Gastrocnemius medialis (tissue), 4 donors: Measurements from ENCODE around the gene STAC2.

Experiments
- POLR2A ChIP-seq, 2 donors: fragments of 450-650 bp; IDR thresholded peaks; one replicate each; pipeline ENCODE4 v1.6.1; 2017; ENCODE audit warnings: antibody characterized with exemption in 2 of 2, mild to moderate bottlenecking in 2 of 2, moderate library complexity in 2 of 2
- TF ChIP-seq, protein P1 (sequence below), 5 experiments: fragments of 450-650 bp in 3 of 5; fragments of 200-600 bp in 2 of 5; sonication (generic) in 2 of 5; IDR thresholded peaks in 4 of 5; conservative IDR thresholded peaks in 1 of 5; 1 replicate in 4 of 5; 2 replicates in 1 of 5; pipeline ENCODE4 v1.5.1; 2016 to 2019; ENCODE audit warnings: antibody characterized with exemption in 5 of 5, mild to moderate bottlenecking in 3 of 5, moderate library complexity in 3 of 5

DNA sequence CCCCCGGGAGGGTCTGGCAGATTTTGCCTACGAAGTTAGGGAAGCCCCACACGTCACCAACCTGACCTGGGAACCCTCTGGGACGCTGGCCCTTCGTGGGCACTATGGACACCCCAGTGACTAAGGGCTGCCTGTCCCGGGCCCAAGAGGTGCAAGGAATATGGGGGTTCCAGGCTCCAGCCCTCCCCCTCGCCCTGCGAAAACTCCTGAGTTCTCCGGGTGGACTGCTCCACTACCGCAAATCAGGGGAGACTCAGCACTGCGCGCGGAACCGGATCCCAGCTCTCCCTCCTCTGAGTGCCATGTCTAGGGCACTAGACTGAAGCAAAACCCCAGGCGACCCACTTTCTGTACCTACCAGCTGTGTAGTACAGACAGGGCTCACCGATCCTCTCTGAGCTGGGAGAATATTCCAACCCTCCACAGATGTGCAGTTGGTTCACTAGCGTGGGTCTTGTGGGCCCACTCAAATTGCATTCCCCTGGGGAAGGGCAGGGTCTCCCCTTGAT is 59.9 kb downstream of the STAC2 start, which contains the start of gene ARL5C:
- TF ChIP-seq, protein P1, sequence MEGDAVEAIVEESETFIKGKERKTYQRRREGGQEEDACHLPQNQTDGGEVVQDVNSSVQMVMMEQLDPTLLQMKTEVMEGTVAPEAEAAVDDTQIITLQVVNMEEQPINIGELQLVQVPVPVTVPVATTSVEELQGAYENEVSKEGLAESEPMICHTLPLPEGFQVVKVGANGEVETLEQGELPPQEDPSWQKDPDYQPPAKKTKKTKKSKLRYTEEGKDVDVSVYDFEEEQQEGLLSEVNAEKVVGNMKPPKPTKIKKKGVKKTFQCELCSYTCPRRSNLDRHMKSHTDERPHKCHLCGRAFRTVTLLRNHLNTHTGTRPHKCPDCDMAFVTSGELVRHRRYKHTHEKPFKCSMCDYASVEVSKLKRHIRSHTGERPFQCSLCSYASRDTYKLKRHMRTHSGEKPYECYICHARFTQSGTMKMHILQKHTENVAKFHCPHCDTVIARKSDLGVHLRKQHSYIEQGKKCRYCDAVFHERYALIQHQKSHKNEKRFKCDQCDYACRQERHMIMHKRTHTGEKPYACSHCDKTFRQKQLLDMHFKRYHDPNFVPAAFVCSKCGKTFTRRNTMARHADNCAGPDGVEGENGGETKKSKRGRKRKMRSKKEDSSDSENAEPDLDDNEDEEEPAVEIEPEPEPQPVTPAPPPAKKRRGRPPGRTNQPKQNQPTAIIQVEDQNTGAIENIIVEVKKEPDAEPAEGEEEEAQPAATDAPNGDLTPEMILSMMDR (IDR thresholded peaks at IDR 0.05 in 4 of 5, conservative IDR thresholded peaks at IDR 0.05 in 1 of 5) = no peak
- no peak for TF ChIP-seq POLR2A (IDR thresholded peaks at IDR 0.05)
